HAP-1 (cell line): ENCODE data around the gene ZNF611.
"Not testable (repeated sequence)": the region's sequence is repeated elsewhere in the genome, so short reads cannot be mapped to it uniquely, and the experiment has no call there.

Experiments used
- DNase-seq, 2 experiments: peaks; one replicate each; pipeline ENCODE4 v3.0.0-alpha.2; 2016 to 2020; ENCODE audit warnings: low spot score in 2 of 2
- H3K27me3 ChIP-seq: fragments of 250-450 bp; sonication (Bioruptor Pico); 2 replicates; pipeline ENCODE4 v1.5.1; 2020; ENCODE audit warnings: low read depth, mild to moderate bottlenecking, moderate library complexity
- H3K36me3 ChIP-seq: fragments of 250-450 bp; sonication (Bioruptor Pico); replicated peaks from 2 replicates; pipeline ENCODE4 v1.5.1; 2020; ENCODE audit warnings: mild to moderate bottlenecking
- H3K4me1 ChIP-seq: fragments of 250-450 bp; sonication (Bioruptor Pico); 2 replicates; pipeline ENCODE4 v1.5.1; 2020; ENCODE audit warnings: mild to moderate bottlenecking
- H3K4me3 ChIP-seq: fragments of 250-450 bp; sonication (Bioruptor Pico); 2 replicates; pipeline ENCODE4 v1.5.1; 2020; ENCODE audit warnings: mild to moderate bottlenecking, moderate library complexity
- H3K9me3 ChIP-seq: fragments of 250-450 bp; sonication (Bioruptor Pico); 2 replicates; pipeline ENCODE4 v1.5.1; 2020; ENCODE audit warnings: mild to moderate bottlenecking, moderate library complexity
- in situ Hi-C: fragments of 300-500 bp; cut with MboI; formaldehyde crosslinking; loops from 3 replicates; pipeline ENCODE4 v1.14.3; 2020; ENCODE audit warnings: low sequenced_read_pairs, inconsistent platforms, mixed read lengths

Gene ZNF611

GRCh38 chr19:52726051-52726450, 8.8 kb downstream of the ZNF611 start:
- H3K4me3 ChIP-seq, H3K9me3 ChIP-seq, DNase-seq, in situ Hi-C loops, H3K27me3 ChIP-seq, H3K4me1 ChIP-seq: not testable (repeated sequence)
- H3K36me3 ChIP-seq: peaks cover 16% of the 10 kb centered on the region

DNA sequence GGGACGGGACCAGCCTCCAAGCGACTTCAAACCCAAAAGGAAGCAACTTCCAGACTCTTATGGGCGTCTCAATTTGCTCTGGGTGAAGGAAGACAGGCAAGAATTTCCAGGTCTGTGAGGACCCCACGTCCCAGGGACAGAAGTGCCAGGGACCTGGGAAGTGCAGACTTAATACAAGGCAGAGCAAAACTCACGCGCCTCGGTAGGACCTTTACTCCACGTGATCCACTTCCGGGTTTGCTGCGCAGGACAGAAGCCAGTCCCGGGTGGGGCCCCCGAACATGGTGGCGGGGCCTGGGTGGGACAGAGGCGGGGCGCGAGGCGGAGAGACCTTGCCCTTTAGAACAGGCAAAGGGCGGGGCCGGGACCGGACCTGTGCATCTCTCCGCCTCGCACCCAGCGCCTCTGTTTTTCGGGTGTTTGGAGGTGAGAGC, 9.3 kb downstream of the ZNF611 start:
- Histone ChIP-seq H3K36me3 (peaks cover 16% of the 10 kb centered on the region), H3K9me3 (no peaks in the 10 kb centered on the region), H3K27me3 (no peaks in the 10 kb centered on the region), H3K4me1 (no peaks in the 10 kb centered on the region), H3K4me3 (no peak overlapping the region)
- no peak for DNase-seq
- in situ Hi-C loops: no loop called here

- peaks cover 16% of the 10 kb centered on the region for H3K36me3 ChIP-seq
- H3K4me3 ChIP-seq: no peak overlapping the region
These were observed 9.9 kb downstream of the ZNF611 start for GRCh38 chr19:52724701-52725514.

GRCh38 chr19:52723907-52724598, 10.8 kb downstream of the ZNF611 start:
- H3K4me3 ChIP-seq, H3K9me3 ChIP-seq, H3K27me3 ChIP-seq, H3K4me1 ChIP-seq, in situ Hi-C loops, DNase-seq: not testable (repeated sequence)
- peaks cover 16% of the 10 kb centered on the region for H3K36me3 ChIP-seq

More at GRCh38 chr19:52724701-52725514, 9.9 kb downstream of the ZNF611 start:
- H3K4me1 ChIP-seq: no peaks in the 10 kb centered on the region
- in situ Hi-C loops: no loop called here
- no peak for DNase-seq
- H3K27me3 ChIP-seq: no peaks in the 10 kb centered on the region
- H3K9me3 ChIP-seq: no peaks in the 10 kb centered on the region

DNA sequence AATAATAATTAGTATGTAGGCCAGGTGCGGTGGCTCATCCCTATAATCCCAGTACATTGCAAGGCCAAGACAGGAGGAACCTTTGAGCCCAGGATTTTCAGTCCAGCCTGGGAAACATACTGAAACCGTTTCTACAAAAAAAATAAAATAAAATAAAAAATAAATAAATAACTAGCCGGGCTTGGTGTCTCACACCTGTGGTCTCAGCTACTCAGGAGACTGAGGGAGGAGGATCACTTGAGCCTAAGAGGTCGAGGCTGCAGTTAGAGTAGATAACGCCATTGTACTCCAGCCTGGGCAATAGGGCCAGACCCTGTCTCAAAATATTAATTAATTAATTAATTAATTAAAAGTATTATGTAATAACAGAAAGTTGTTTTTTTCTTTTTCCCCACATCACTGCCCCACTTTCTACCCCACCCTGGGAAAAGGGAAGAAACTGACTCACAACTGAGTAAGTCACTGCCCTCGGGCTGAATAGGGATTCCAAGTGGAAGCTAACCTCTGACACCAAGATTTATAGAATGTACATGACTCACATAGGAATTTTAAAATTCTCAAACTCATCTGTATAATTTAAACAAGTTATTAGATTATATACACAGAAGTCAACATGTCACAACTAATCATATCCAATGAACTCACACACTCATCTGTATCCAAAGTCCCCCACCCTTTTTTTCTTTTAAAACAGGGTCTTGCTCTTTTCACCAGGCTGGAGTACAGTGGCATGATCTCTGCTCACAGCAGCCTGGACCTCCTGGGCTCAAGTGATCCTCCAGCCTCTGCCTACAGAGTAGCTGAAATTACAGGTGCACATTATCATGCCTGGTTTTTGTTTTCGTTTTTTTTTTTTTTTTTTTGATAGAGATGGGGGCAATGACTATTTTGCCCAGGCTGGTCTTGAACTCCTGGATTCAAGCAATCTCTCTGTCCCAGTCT, 12.5 kb downstream of the ZNF611 start:
- no peak for DNase-seq
- no peaks in the 10 kb centered on the region for H3K9me3 ChIP-seq
- no peak overlapping the region for H3K4me3 ChIP-seq
- no peaks in the 10 kb centered on the region for H3K4me1 ChIP-seq
- in situ Hi-C loops: no loop called here
- H3K36me3 ChIP-seq: peaks cover 6% of the 10 kb centered on the region
- H3K27me3 ChIP-seq: no peaks in the 10 kb centered on the region

DNA sequence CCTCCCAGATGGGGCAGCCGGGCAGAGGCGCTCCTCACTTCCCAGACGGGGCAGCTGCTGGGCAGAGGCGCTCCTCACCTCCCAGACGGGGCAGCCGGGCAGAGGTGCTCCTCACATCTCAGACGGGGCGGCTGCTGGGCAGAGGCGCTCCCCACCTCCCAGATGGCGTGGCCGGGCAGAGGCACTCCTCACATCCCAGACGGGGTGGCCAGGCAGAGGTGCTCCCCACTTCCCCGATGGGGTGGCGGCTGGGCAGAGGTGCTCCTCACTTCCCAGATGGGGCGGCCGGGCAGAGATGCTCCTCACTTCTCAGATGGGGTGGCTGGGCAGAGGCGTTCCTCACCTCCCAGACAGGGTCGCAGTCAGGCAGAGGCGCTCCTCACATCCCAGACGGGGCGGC, 14.3 kb downstream of the ZNF611 start:
- in situ Hi-C loops, H3K9me3 ChIP-seq, H3K36me3 ChIP-seq, H3K27me3 ChIP-seq, H3K4me1 ChIP-seq, DNase-seq, H3K4me3 ChIP-seq: not testable (repeated sequence)

DNA sequence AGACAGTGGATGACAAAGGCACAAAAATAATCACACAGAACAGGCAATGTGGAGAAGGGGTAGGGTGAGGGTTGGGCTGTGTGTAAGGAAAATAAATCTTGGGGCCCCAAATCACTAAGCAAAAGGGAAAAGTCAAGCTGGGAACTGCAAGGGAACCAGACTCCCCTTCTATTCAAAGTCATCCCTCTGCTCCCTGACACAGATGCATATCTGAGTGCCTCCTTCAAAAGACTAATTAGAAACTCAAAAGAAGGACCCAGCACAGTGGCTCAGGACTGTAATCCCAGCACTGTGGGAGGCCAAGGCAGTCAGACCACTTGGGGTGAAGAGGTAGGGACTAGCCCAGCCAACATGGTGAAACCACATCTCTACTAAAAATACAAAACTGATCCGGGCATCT, 18.3 kb downstream of the ZNF611 start:
- no peak overlapping the region for H3K4me3 ChIP-seq
- in situ Hi-C loops: no loop called here
- no peaks in the 10 kb centered on the region for H3K9me3 ChIP-seq
- H3K36me3 ChIP-seq: peaks cover 3% of the 10 kb centered on the region; the same call in 1 of the 2 replicates
- peaks cover 5% of the 10 kb centered on the region for H3K4me1 ChIP-seq
- no peaks in the 10 kb centered on the region for H3K27me3 ChIP-seq
- DNase-seq: peak; percentile 62 to 74

DNA sequence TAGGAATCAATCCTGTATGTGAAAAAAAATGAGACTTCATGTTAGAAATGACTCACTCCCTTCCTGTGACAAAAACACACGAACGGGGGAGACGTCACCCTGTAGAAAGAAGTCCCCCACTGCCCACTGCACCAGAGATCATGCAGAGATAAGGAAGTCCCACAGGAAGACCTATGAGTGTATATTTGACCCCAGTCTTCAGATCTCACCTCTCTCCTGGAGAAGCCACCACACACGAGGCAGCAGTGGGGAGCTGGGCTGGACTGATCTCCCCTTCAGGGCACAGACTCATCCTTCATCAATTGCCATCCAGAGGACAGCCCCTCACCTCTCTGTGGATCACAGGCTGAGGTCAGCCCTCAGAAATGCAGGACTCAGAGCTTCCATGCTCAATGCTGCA, 18.9 kb downstream of the ZNF611 start:
- in situ Hi-C loops, H3K4me1 ChIP-seq, H3K9me3 ChIP-seq, DNase-seq, H3K27me3 ChIP-seq, H3K36me3 ChIP-seq, H3K4me3 ChIP-seq: not testable (repeated sequence)

- H3K4me3 ChIP-seq, H3K36me3 ChIP-seq, H3K9me3 ChIP-seq, H3K4me1 ChIP-seq, H3K27me3 ChIP-seq, in situ Hi-C loops, DNase-seq: not testable (repeated sequence)
These were observed 19.5 kb downstream of the ZNF611 start for GRCh38 chr19:52715330-52715729.

- H3K36me3 ChIP-seq, DNase-seq, H3K27me3 ChIP-seq, H3K9me3 ChIP-seq, H3K4me3 ChIP-seq, H3K4me1 ChIP-seq, in situ Hi-C loops: not testable (repeated sequence)
These were observed 21.8 kb downstream of the ZNF611 start for GRCh38 chr19:52713051-52713450.

- H3K27me3 ChIP-seq, H3K9me3 ChIP-seq: not testable (repeated sequence)
These were observed 23.2 kb downstream of the ZNF611 start for GRCh38 chr19:52711661-52712060.

GRCh38 chr19:52710538-52710937, 24.3 kb downstream of the ZNF611 start:
- H3K27me3 ChIP-seq: no peaks in the 10 kb centered on the region
- no peaks in the 10 kb centered on the region for H3K9me3 ChIP-seq
- H3K36me3 ChIP-seq: peaks cover 20% of the 10 kb centered on the region
- H3K4me1 ChIP-seq: no peaks in the 10 kb centered on the region
- in situ Hi-C loops: no loop called here
- no peak overlapping the region for H3K4me3 ChIP-seq
- no peak for DNase-seq

More at GRCh38 chr19:52711661-52712060, 23.2 kb downstream of the ZNF611 start:
- in situ Hi-C loops, H3K4me1 ChIP-seq, DNase-seq, H3K4me3 ChIP-seq: not testable (repeated sequence)
- H3K36me3 ChIP-seq: peaks cover 11% of the 10 kb centered on the region

DNA sequence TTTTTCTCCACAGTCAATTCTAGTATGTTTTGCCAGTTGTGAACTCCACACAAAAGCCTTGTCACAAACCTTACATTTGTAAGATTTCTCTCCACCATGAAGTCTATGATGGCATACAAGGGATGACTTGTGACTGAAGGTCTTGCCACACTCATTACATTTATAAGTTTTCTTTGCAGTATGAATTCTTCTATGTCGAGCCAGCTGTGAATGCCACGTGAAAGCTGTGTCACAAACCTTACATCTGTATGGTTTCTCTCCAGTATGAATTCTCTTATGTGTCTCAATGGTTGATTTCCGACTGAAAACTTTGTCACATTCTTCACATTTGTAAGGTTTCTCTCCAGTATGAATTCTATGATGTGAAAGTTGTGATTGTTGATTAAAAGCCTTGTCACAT, 29.2 kb downstream of the ZNF611 start:
- H3K4me1 ChIP-seq, H3K27me3 ChIP-seq, H3K9me3 ChIP-seq, in situ Hi-C loops, DNase-seq, H3K4me3 ChIP-seq: not testable (repeated sequence)
- H3K36me3 ChIP-seq: peaks cover 26% of the 10 kb centered on the region
